ENCODE results near the gene ETS1. TPM values are rescaled to one million over a fixed set of nuclear protein-coding genes. Genes with fewer than 3 reads are reported as not detected.
A peak's percentile ranks its signal among the peaks of the same experiment; 100 is the strongest.

ETS1 gene
- total RNA-seq, 4 donors from 2014 or later, result 16.8 to 24.9 (median 21.8) TPM

DNA sequence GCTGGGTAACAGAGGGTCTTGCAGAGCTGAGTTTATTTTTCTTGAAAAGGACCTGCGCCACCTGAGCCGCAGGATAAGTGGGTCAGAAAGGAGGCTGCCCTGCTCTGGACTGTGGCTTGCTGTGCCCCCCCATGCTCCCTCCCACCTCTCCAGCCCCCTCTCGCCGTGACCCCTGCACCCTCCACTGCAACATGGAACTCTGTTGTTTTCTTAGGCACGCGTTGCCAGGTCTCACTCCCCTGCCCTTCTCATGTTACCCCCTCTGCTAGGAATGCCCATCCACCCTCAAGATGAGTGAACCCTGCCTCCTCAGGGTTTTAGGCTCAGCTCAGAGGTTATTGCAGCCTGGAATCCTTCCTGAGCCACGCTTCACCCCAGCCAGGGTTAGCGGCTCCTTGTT, 10.8 kb downstream of the ETS1 start:
- in situ Hi-C loops (cut with MboI; ENCODE audit: low sequenced_read_pairs in 4 of 4) (loop anchor here in 1 of 4 donors (10.0 kb wide), 1 partner anchor 62 kb away; no protein-coding TSS in a partner anchor), intact Hi-C loops (cut with DNase I; ENCODE audit: low total_unique reads) (no loop called here)
- ATAC-seq (no peak), DNase-seq (no peak)
- Histone ChIP-seq H3K27ac (peak overlapping the region; percentile 6 to 50 (median 43)), H3K36me3 (no peaks in the 10 kb centered on the region), H3K27me3 (peaks cover 0 to 2% (median 0%) of the 10 kb centered on the region in 3 donors), H3K4me1 (peaks cover 0 to 31% of the 10 kb centered on the region in 2 donors), H3K4me3 (no peak overlapping the region), H3K9me3 (no peaks in the 10 kb centered on the region)
- no peak for TF ChIP-seq CTCF (IDR thresholded peaks at IDR 0.05 in 4 of 5, conservative IDR thresholded peaks at IDR 0.05 in 1 of 5)

DNA sequence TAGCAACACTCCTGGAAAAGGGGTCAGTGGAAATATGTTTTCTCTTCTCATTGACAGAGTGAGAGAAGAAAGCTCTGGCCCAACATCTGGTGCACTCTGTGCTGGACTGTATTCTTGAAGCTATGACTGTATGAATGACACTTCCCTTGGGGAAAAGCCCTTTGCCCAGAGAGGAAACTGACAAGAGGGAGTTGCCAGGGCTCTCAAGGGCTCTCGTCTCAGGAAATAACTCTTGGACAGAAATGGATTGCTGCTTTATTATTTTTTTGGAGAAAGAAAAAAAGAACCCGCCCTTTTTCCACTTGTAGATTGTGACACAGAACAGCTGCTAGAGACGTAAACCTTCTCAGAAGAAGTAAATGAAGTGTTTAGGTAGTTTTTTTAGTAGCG, 11.4 kb downstream of the ETS1 start:
- peak overlapping the region; percentile 2 to 50 (median 30) for H3K27ac ChIP-seq
- intact Hi-C loops (cut with DNase I; ENCODE audit: low total_unique reads), result no loop called here
- H3K36me3 ChIP-seq, result no peaks in the 10 kb centered on the region
- TF ChIP-seq POLR2A (IDR thresholded peaks at IDR 0.05) (peak in 1 of 2 donors; percentile 17), CTCF (IDR thresholded peaks at IDR 0.05 in 4 of 5, conservative IDR thresholded peaks at IDR 0.05 in 1 of 5) (no peak)
- in situ Hi-C loops (cut with MboI; ENCODE audit: low sequenced_read_pairs in 4 of 4), result loop anchor here in 1 of 4 donors (10.0 kb wide), 1 partner anchor 61 kb away; no protein-coding TSS in a partner anchor
- no peak overlapping the region for H3K4me3 ChIP-seq
- no peaks in the 10 kb centered on the region for H3K9me3 ChIP-seq
- peak; percentile 81 to 83 for ATAC-seq
- peaks cover 0 to 2% (median 0%) of the 10 kb centered on the region in 3 donors for H3K27me3 ChIP-seq
- peaks cover 0 to 31% of the 10 kb centered on the region in 2 donors for H3K4me1 ChIP-seq
- no peak for DNase-seq

GRCh38 chr11:128575174-128575960, 12.0 kb downstream of the ETS1 start:
- no peak for ATAC-seq
- H3K36me3 ChIP-seq, result no peaks in the 10 kb centered on the region
- in situ Hi-C loops (cut with MboI; ENCODE audit: low sequenced_read_pairs in 4 of 4), result loop anchor here in 1 of 4 donors (10.0 kb wide), 1 partner anchor 61 kb away; no protein-coding TSS in a partner anchor
- intact Hi-C loops (cut with DNase I; ENCODE audit: low total_unique reads), result no loop called here
- no peak overlapping the region for H3K4me3 ChIP-seq
- H3K9me3 ChIP-seq, result no peaks in the 10 kb centered on the region
- H3K27me3 ChIP-seq, result peaks cover 0 to 2% (median 0%) of the 10 kb centered on the region in 3 donors
- TF ChIP-seq POLR2A (IDR thresholded peaks at IDR 0.05), result no peak
- no peak for TF ChIP-seq CTCF (IDR thresholded peaks at IDR 0.05 in 4 of 5, conservative IDR thresholded peaks at IDR 0.05 in 1 of 5)
- peaks cover 0 to 25% of the 10 kb centered on the region in 2 donors for H3K4me1 ChIP-seq
- DNase-seq, result no peak
- peak overlapping the region; percentile 2 to 39 (median 26) for H3K27ac ChIP-seq

GRCh38 chr11:128574576-128575011, 12.8 kb downstream of the ETS1 start:
- no peak overlapping the region for H3K4me3 ChIP-seq
- in situ Hi-C loops (cut with MboI; ENCODE audit: low sequenced_read_pairs in 4 of 4), result loop anchor here in 1 of 4 donors (10.0 kb wide), 1 partner anchor 60 kb away; no protein-coding TSS in a partner anchor
- peaks cover 0 to 22% of the 10 kb centered on the region in 2 donors for H3K4me1 ChIP-seq

More at GRCh38 chr11:128574576-128575011, 12.8 kb downstream of the ETS1 start:
- intact Hi-C loops (cut with DNase I; ENCODE audit: low total_unique reads), result no loop called here
- DNase-seq, result no peak
- Histone ChIP-seq H3K36me3 (no peaks in the 10 kb centered on the region), H3K27me3 (peaks cover 0 to 2% (median 0%) of the 10 kb centered on the region in 3 donors), H3K9me3 (no peaks in the 10 kb centered on the region), H3K27ac (peak overlapping the region in 1 of 4 donors; percentile 39)
- TF ChIP-seq POLR2A (IDR thresholded peaks at IDR 0.05), result no peak
- TF ChIP-seq CTCF (IDR thresholded peaks at IDR 0.05 in 4 of 5, conservative IDR thresholded peaks at IDR 0.05 in 1 of 5), result no peak
- ATAC-seq, result no peak

Data from gastrocnemius medialis (tissue), 4 donors.